Stimulated activated CD4-positive, alpha-beta T cell treated with anti-CD3 and anti-CD28 coated beads, Interleukin-12 subunit alpha, Interleukin-12 subunit beta, amount 100 ng/mL, for 24 hours (primary cell): ENCODE results near the gene CATSPER3.

Experiments used
- DNase-seq, 2 experiments: peaks; one replicate each; pipeline ENCODE4 v3.0.0-alpha.2; 2020; ENCODE audit warnings: low read depth in 2 of 2

CATSPER3 gene

DNA sequence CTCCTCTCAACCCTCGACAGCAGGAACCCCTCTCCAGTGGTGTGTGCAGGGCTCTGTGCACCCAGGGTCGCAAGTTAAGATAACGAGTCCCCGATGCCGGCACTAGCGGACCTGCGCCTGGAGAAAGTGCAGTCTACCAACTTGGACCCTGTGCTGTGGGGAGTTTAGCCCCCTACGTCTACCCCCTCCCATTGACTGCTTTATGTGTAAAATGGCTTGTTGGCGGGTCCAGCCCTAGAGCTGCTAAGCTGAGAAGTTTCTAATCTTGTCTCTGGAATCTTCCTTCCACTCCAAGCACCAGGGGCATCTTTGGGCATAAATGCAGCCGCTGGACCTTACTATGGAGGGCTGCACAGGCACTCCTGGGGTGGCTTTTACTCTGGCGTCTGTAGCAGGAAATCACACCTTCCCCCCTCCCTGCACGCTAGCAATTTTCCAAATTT is 73.5 kb downstream of the CATSPER3 start:
- DNase-seq, result no peak

- no peak for DNase-seq
These were observed 74.0 kb downstream of the CATSPER3 start for GRCh38 chr5:135041726-135042125.

DNA sequence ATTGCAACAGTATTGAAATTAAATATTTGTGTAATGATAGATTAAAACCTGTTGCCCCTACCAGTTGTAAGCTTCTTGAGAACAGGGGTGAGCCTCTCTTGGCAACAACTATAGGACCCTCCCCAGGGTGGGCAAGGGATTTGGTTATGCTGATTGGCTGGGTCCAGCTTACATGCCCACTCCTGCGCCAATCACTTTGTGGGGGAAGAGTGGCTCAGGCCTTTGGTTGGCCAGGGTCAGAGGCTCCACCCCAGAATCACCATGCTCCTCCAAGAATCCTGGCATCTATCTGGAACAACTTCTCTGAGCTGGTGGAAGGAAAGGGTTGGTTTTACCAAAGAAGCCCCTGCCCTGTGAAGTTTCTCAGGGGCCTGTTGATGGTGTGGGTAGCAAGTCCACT is 74.9 kb downstream of the CATSPER3 start:
- no peak for DNase-seq

DNA sequence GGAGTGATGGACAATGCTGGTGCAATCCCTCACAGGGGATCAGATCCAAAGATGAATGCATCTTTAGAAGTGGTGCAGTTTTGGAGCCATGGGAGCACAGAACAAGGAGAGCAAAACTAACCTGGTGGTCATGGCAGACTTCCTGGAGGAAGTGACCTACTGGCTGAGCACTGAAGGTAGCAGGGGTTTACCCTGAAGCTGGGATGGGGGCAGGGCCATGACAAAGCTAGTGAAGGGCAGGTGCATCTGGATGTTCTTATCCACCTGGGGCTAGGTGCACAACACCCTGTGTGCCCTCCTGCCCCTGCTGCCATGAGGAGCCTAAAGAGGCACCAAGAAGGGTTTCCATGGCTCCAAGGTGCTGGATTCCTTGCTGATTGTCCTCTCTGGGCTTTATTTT is 77.8 kb downstream of the CATSPER3 start:
- no peak for DNase-seq

DNA sequence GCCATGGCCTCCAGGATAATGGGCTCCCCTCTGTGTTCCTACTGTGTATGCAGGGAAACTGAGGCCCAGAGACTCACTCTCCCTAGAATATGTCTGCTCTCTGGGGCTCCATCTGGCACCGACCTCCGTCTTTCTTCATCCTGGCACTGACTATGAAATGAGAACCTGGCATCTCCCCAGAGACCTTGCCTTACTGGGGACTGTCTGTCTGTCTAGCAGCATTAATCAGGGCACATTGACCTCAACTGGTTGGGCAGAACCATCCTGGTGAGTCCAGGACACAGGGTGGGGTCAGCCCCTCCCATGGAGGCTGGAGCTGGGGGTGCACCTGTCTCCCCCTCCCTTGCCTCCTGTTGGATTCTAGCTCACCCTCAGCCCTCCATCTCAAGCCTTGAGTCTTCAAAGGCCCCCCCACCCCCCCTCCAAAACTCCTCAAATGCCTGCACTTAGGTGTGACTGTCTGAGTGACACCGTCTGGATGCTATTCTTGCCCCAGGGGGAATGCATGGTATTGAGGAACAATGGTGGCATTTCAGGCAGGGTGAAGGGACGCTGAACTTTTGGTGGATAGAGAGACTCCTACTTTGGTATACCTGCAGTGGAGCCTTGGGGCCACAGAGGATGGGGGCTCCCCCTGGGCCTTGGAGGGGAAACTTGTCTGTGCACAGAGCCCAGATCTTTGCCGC is 79.1 kb downstream of the CATSPER3 start:
- DNase-seq, result no peak

- DNase-seq, result no peak
These were observed 79.6 kb downstream of the CATSPER3 start for GRCh38 chr5:135047347-135047695.

- DNase-seq, result no peak
These were observed 80.6 kb downstream of the CATSPER3 start for GRCh38 chr5:135048286-135048685.

DNA sequence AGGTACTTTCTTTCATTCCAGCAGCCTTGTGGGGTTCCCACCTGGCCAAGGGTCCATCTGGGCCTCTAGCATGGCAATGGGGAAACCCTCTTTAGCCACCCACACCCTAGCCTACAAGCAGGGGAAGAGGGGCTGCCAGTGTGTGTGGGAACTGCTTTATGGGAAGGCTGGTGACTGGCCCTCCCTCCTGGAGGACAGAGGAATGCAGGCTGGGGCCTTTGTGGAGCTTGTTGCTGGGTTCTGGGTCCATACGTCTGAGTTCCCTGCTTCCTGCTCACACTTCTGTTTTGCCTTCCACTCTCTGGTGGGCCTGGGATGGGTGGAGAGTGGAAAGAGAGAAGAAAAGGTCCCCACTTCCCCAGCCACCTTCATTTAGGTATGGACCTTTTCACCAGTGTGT is 81.2 kb downstream of the CATSPER3 start:
- no peak for DNase-seq

GRCh38 chr5:135050244-135050767 is 82.6 kb downstream of the CATSPER3 start:
- DNase-seq, result no peak

- DNase-seq, result no peak
These were observed 83.7 kb downstream of the CATSPER3 start for GRCh38 chr5:135051399-135051798.

DNA sequence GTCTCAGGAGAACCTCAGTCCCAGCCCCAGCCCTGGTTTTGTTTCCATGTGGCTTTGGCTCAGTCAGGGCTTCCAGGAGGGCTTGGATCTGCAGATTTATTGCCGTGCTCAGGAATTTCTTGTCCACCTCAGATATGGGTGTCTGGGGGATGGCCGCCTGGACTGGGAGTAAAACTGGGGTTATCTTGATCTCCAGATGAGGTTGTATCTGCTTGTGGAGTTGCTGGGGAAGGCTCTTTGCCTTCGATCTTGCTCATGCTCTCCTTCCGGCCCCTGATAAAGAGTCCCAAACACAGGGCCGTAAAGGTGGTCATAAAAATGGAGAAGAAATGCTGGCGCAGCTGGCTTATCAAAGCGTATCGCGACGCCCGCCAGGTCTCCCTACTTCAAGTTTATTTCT is 84.2 kb downstream of the CATSPER3 start:
- no peak for DNase-seq

- no peak for DNase-seq
These were observed 84.9 kb downstream of the CATSPER3 start for GRCh38 chr5:135052511-135053145.

- DNase-seq, result no peak
These were observed 85.6 kb downstream of the CATSPER3 start for GRCh38 chr5:135053278-135053677.

DNA sequence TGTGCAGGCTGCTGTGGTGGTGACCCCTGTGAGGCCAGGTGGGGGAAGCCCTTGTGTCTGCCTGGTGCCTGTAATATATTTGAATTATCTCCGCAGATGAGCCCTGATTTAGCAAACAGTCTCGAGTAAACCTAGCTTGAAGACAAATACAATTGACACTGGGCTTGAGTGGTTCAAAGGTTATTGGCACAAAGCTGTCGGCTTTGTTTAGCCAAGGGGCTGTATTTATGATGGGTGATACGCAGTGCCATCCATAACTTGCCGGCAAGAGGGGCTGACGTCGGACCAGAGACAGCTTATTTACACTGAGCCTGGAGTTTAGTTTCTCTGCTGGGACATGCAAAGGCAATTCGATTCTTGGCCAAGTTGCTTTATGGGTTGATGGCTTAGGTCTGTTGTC is 86.3 kb downstream of the CATSPER3 start:
- DNase-seq, result no peak

GRCh38 chr5:135054546-135054945 is 86.8 kb downstream of the CATSPER3 start:
- no peak for DNase-seq

DNA sequence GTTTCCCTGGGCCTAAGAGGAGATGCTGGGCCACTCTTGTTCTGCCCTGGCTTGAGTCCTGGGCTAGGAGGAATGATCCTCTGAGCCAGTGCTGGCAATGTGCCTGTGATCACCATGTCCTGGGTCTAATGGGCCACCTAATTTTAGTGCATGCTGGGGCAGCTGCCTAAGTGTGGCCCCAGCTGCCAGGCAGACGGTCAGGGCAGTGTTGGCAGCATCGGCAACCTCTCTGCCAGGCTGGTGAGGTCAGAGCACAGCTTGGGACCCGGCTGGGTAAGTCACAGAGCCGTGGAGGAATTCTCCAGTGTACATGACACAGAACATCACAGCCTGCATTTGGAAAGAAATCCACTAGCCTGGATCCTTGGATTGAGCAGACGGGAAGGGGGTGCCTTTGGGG is 87.7 kb downstream of the CATSPER3 start:
- DNase-seq, result no peak

DNA sequence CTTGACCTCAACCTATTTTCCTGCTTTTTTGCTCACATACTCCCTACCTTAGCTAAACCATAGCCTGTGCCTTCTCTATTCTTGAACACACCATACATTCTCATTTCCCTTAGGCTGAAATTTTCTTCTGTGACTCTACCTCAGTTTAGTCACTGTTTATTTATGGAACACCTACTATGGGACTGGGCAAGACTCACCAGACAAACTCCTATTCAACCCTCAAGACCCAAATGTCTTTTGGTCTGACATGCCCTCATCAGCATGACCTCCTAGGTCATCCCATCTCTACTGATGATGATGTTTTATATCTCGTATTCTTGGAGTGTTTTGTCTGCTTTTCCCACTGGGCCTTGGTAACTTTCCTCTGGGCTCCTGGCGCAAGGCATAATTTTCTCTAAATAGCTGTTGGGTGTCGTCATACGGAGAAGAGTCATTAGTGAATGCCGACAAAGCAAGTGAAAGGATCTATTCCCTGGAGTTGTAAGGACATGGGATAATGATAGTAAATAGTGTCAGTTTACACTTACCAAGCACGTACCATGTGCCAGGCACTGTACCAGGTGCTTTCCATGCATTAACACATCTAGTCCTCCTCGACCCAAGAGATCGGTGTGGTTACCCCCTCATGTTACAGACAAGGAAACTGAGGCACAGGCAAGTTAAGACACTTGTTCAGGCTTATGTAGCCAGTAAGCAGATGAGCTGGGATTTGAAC is 88.8 kb downstream of the CATSPER3 start:
- DNase-seq, result no peak

GRCh38 chr5:135057233-135057632 is 89.5 kb downstream of the CATSPER3 start:
- DNase-seq, result no peak

DNA sequence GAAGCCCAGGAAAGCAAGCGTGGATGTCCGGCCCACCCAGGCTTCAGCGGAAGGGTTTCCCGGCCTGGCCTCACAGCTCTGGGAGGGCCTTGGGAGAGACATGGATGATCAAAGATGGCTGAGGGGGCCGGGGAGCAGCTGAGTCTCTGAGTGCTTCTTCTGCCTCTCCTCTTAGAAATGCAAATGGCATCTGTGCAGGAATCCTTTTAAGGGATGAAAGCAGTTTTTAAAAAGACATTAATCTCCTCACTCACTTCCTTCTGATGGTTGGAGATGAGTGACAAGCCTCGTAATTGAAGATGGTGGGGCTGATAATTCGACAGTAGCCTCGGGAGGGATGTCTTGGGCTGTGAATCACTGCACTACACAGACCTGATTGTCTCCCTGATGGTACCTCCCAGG is 90.6 kb downstream of the CATSPER3 start:
- DNase-seq, result no peak

- no peak for DNase-seq
These were observed 91.6 kb downstream of the CATSPER3 start for GRCh38 chr5:135059000-135059923.

- no peak for DNase-seq
These were observed 92.3 kb downstream of the CATSPER3 start for GRCh38 chr5:135060021-135060420.

- DNase-seq, result no peak
These were observed 93.3 kb downstream of the CATSPER3 start for GRCh38 chr5:135061001-135061400.
